ENCODE data around the gene C17orf67.

C17orf67 gene

GRCh38 chr17:56833809-56834379 is at the start of gene C17orf67, which contains the start of gene DGKE:
Gene C17orf67, minus strand, starts transcription at chr17:56833920. Its CDS starts 18,110 bp downstream, at chr17:56815810.
Gene DGKE, plus strand, starts transcription at chr17:56834151. Its CDS starts 645 bp downstream, at chr17:56834796.
- Mint-ChIP-seq H3K27ac (peak within 1 kb of the TSS; percentile 84), H3K4me1 (ENCODE audit: low read depth) (peaks cover 66% of the 10 kb centered on the region), H3K27me3 (no peaks in the 10 kb centered on the region), H3K9me3 (no peaks in the 10 kb centered on the region), H3K36me3 (ENCODE audit: low read depth) (peaks cover 38% of the 10 kb centered on the region), H3K4me3 (peak within 1 kb of the TSS; percentile 91)

- Mint-ChIP-seq H3K4me1 (ENCODE audit: low read depth) (no peaks in the 10 kb centered on the region), H3K27ac (no peak overlapping the region), H3K27me3 (no peaks in the 10 kb centered on the region), H3K4me3 (no peak overlapping the region), H3K36me3 (ENCODE audit: low read depth) (peaks cover 10% of the 10 kb centered on the region), H3K9me3 (no peaks in the 10 kb centered on the region)
These were observed 48.1 kb upstream of the C17orf67 start for GRCh38 chr17:56881685-56882295.

- no peaks in the 10 kb centered on the region for H3K27me3 Mint-ChIP-seq
- peaks cover 3% of the 10 kb centered on the region for H3K36me3 Mint-ChIP-seq (ENCODE audit: low read depth)
- H3K4me1 Mint-ChIP-seq (ENCODE audit: low read depth), result no peaks in the 10 kb centered on the region
- no peaks in the 10 kb centered on the region for H3K9me3 Mint-ChIP-seq
- H3K27ac Mint-ChIP-seq, result no peak overlapping the region
- no peak overlapping the region for H3K4me3 Mint-ChIP-seq
These were observed 46.9 kb upstream of the C17orf67 start for GRCh38 chr17:56880571-56880970.

GRCh38 chr17:56880133-56880532 is 46.4 kb upstream of the C17orf67 start:
- Mint-ChIP-seq H3K4me3 (no peak overlapping the region), H3K4me1 (ENCODE audit: low read depth) (no peaks in the 10 kb centered on the region), H3K27ac (peak overlapping the region; percentile 49), H3K9me3 (no peaks in the 10 kb centered on the region), H3K36me3 (ENCODE audit: low read depth) (no peaks in the 10 kb centered on the region), H3K27me3 (no peaks in the 10 kb centered on the region)

DNA sequence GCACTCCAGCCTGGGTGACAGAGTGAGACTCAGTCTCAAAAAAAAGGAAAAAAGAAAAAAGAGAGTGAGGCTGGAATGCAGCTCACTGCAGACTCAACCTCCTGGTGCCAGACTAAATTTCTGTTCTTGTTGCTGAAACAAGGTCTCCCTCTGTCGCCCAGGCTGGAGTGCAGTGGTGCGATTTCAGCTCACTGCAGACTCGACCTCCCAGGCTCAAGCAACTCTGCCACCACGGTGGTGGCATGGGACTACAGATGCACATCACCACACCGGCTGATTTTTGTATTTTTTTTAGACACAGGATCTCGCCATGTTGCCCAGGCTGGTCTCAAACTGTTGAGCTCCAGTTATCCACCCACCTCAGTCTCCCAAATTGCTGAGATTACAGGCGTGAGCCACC is 45.6 kb upstream of the C17orf67 start:
- H3K27ac Mint-ChIP-seq, result no peak overlapping the region
- H3K9me3 Mint-ChIP-seq, result no peaks in the 10 kb centered on the region
- no peaks in the 10 kb centered on the region for H3K36me3 Mint-ChIP-seq (ENCODE audit: low read depth)
- H3K27me3 Mint-ChIP-seq, result no peaks in the 10 kb centered on the region
- H3K4me1 Mint-ChIP-seq (ENCODE audit: low read depth), result no peaks in the 10 kb centered on the region
- no peak overlapping the region for H3K4me3 Mint-ChIP-seq

DNA sequence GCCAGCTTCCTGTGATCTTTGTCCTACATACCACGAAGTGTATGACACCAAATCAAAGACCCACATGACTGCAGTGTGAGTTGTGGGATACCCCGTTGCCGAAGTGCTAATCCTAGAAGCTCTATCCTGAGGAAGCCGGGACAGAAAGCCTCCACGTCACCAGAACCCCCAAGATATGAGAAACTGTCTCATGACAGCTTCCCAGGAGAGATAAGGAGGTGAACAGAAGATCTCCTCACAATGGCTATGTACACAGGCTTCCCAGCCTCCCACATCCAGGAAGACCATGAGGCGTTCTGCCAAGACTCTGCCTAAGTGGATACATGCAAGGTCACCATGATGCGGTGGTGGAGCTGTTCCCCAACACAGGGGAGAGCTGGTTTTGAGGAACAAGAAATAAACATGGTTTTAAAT is 43.1 kb upstream of the C17orf67 start:
- Mint-ChIP-seq H3K9me3 (no peaks in the 10 kb centered on the region), H3K4me1 (ENCODE audit: low read depth) (no peaks in the 10 kb centered on the region), H3K27me3 (peaks cover 5% of the 10 kb centered on the region), H3K27ac (no peak overlapping the region), H3K4me3 (no peak overlapping the region), H3K36me3 (ENCODE audit: low read depth) (no peaks in the 10 kb centered on the region)

DNA sequence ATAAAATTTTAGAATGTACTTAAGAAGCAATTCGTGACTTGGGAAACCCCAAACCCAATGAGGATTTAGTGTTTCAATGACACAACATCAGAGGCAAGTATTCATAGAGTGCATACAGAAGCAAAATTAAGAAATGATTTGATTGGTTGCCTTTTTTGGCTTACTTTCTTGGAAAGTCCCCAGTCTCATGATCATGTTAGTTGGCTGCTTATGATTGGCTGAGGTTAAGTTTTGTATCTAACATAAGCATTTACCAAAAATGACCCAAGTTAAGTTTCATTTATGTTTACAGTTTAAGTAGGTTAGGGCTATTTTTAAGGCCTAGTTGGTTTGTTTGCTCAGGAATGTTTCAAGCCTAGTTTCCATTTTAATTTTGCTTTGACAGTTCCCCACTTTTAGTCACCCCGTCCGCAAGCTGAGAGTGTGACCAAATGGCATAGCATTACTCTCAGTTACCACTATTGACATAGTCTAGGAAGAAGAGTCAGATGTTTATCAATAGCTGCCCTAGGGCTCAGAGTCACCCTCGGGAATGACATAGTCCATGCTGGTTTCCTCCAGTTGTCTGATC is 36.4 kb upstream of the C17orf67 start:
- no peaks in the 10 kb centered on the region for H3K9me3 Mint-ChIP-seq
- peaks cover 9% of the 10 kb centered on the region for H3K36me3 Mint-ChIP-seq (ENCODE audit: low read depth)
- peaks cover 5% of the 10 kb centered on the region for H3K4me1 Mint-ChIP-seq (ENCODE audit: low read depth)
- H3K4me3 Mint-ChIP-seq, result no peak overlapping the region
- peak overlapping the region; percentile 49 for H3K27ac Mint-ChIP-seq
- H3K27me3 Mint-ChIP-seq, result peaks cover 5% of the 10 kb centered on the region

- Mint-ChIP-seq H3K9me3 (no peaks in the 10 kb centered on the region), H3K36me3 (ENCODE audit: low read depth) (peaks cover 15% of the 10 kb centered on the region), H3K27ac (no peak overlapping the region), H3K4me1 (ENCODE audit: low read depth) (peaks cover 5% of the 10 kb centered on the region), H3K27me3 (peaks cover 1% of the 10 kb centered on the region), H3K4me3 (no peak overlapping the region)
These were observed 35.0 kb upstream of the C17orf67 start for GRCh38 chr17:56868716-56869115.

- Mint-ChIP-seq H3K9me3 (no peaks in the 10 kb centered on the region), H3K36me3 (ENCODE audit: low read depth) (peaks cover 20% of the 10 kb centered on the region), H3K27ac (no peak overlapping the region), H3K27me3 (no peaks in the 10 kb centered on the region), H3K4me3 (no peak overlapping the region), H3K4me1 (ENCODE audit: low read depth) (peaks cover 5% of the 10 kb centered on the region)
These were observed 34.2 kb upstream of the C17orf67 start for GRCh38 chr17:56867948-56868376.

- Mint-ChIP-seq H3K27ac (no peak overlapping the region), H3K4me1 (ENCODE audit: low read depth) (peaks cover 5% of the 10 kb centered on the region), H3K36me3 (ENCODE audit: low read depth) (peaks cover 35% of the 10 kb centered on the region), H3K4me3 (no peak overlapping the region), H3K27me3 (no peaks in the 10 kb centered on the region), H3K9me3 (no peaks in the 10 kb centered on the region)
These were observed 32.8 kb upstream of the C17orf67 start for GRCh38 chr17:56866496-56866895.

- no peaks in the 10 kb centered on the region for H3K9me3 Mint-ChIP-seq
- no peak overlapping the region for H3K27ac Mint-ChIP-seq
- H3K4me3 Mint-ChIP-seq, result no peak overlapping the region
- peaks cover 5% of the 10 kb centered on the region for H3K4me1 Mint-ChIP-seq (ENCODE audit: low read depth)
- peaks cover 39% of the 10 kb centered on the region for H3K36me3 Mint-ChIP-seq (ENCODE audit: low read depth)
- no peaks in the 10 kb centered on the region for H3K27me3 Mint-ChIP-seq
These were observed 32.4 kb upstream of the C17orf67 start for GRCh38 chr17:56866076-56866475.

- no peaks in the 10 kb centered on the region for H3K27me3 Mint-ChIP-seq
- H3K36me3 Mint-ChIP-seq (ENCODE audit: low read depth), result peaks cover 48% of the 10 kb centered on the region
- H3K27ac Mint-ChIP-seq, result no peak overlapping the region
- no peaks in the 10 kb centered on the region for H3K9me3 Mint-ChIP-seq
- H3K4me1 Mint-ChIP-seq (ENCODE audit: low read depth), result no peaks in the 10 kb centered on the region
- no peak overlapping the region for H3K4me3 Mint-ChIP-seq
These were observed 30.3 kb upstream of the C17orf67 start for GRCh38 chr17:56863974-56864373.

DNA sequence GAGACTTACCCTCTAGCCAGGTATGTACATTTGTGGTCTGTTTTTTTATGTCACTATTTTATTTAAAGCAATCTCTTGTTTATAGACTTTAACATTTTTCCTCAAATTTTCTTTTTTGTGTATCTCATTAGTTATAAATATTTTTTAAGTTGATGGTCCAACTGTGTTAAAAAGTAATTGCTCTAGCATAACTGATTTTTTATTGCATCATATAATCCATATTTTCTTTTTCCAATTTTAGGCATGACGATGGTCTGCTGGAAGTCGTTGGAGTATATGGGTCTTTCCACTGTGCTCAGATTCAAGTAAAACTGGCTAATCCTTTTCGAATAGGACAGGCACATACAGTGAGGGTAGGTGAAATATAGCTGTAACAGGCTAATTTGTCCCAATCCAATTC is 28.2 kb upstream of the C17orf67 start:
- Mint-ChIP-seq H3K4me1 (ENCODE audit: low read depth) (no peaks in the 10 kb centered on the region), H3K27me3 (no peaks in the 10 kb centered on the region), H3K27ac (no peak overlapping the region), H3K4me3 (no peak overlapping the region), H3K36me3 (ENCODE audit: low read depth) (peaks cover 59% of the 10 kb centered on the region), H3K9me3 (no peaks in the 10 kb centered on the region)

DNA sequence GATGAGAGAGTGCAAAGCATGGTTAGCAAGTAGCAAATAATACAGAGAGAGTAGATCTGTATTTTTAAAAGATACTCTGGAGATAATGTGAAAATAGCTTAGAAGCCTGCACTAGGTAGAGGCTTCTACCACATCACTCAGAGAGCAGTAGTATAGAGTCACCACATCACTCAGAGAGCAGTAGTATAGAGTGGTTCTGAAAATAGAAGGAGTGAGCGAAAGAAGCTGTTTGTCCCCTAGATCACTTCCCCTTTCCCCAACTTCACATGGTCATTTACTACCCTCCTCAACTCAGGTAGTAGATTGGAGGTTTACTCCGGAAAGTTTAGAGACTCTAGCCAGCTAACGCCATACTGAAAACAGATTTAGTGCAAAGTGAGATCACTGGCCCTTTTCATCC is 17.3 kb upstream of the C17orf67 start:
- Mint-ChIP-seq H3K36me3 (ENCODE audit: low read depth) (peaks cover 59% of the 10 kb centered on the region), H3K9me3 (no peaks in the 10 kb centered on the region), H3K4me1 (ENCODE audit: low read depth) (peaks cover 4% of the 10 kb centered on the region), H3K27ac (no peak overlapping the region), H3K27me3 (no peaks in the 10 kb centered on the region), H3K4me3 (no peak overlapping the region)

DNA sequence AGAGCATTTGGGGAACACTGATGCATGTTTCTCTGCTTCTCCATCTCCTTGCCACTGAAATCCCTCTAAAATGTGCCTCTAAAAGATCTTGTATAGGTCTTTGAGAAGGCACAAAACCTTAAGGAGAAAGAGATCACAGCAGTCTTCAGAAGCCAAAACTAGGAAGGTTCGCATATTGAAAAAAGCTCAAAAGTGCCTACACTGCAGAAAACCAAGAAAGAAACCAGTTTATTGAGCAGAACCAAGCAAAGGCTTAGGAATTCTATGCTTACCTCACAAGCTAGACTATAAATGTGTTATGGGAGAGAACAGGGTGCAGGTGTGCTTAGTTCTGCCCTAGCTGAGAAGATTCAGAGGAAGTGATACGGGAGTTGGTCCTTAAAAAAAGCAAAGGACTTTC is 16.9 kb upstream of the C17orf67 start:
- Mint-ChIP-seq H3K27ac (no peak overlapping the region), H3K4me3 (no peak overlapping the region), H3K36me3 (ENCODE audit: low read depth) (peaks cover 60% of the 10 kb centered on the region), H3K27me3 (no peaks in the 10 kb centered on the region), H3K9me3 (no peaks in the 10 kb centered on the region), H3K4me1 (ENCODE audit: low read depth) (peaks cover 4% of the 10 kb centered on the region)

Measured in stimulated activated naive CD8-positive, alpha-beta T cell treated with anti-CD3 and anti-CD28 coated beads, Interleukin-15, Interleukin-2, amounts not matched to agents 100 ng/mL and 50 ng/mL, for 24 hours (primary cell).